ENCODE measurements around the gene THADA.

The THADA gene

DNA sequence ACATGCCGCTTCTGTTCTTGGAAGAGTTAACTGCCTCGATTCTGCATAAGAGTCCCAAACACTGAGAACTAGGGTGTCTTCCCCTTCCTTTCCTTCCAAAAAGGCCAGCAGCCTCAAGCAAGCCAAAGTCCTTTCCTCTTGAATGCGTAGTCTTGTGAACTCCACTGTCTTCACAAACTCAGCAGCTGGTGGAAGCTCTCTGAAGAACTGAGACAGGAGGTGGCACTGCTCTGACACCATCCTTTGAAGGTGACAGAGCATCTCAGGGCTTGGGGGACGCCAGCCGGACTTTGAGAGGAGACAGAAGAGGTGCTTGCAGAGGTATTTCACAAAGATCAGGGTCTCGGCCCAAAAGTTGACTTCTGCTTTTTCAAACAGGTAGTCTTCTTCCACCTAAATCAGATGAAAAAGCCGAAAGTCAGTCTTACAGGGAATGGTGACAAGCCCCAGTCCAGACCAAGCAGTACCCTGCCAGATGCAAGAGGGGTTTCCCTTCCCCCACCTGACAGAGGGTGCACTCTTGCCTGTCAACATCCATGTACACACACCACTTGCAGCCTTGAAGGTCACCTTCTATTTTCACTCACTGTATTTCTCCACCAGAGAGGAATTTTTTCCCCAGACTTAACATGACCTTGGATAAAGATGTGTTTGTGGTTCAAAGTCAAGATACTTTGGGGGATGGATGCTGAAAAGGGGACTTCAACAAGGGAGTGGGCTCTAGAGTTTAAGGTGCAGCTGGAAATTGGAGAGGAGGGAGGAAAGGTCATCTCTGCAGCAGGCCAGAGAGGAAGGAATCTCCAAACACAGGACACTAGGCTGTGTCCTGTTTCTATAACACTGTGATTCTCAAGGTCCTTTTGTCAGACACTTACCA, 364.6 kb downstream of the THADA start:
- FAIRE-seq (no peak), DNase-seq (ENCODE audit: insufficient read length, low spot score) (no peak)
- no peak for TF ChIP-seq CTCF (IDR thresholded peaks at IDR 0.05; ENCODE audit: insufficient read depth, missing control alignments)

- no peak for FAIRE-seq
- DNase-seq (ENCODE audit: insufficient read length, low spot score) = no peak
- no peak for TF ChIP-seq CTCF (IDR thresholded peaks at IDR 0.05; ENCODE audit: insufficient read depth, missing control alignments)
Measured at GRCh38 chr2:43230351-43230885, 365.4 kb downstream of the THADA start.

- DNase-seq (ENCODE audit: insufficient read length, low spot score) (no peak), FAIRE-seq (no peak)
- no peak for TF ChIP-seq CTCF (IDR thresholded peaks at IDR 0.05; ENCODE audit: insufficient read depth, missing control alignments)
Measured at GRCh38 chr2:43228756-43229659, 366.8 kb downstream of the THADA start.

- no peak for TF ChIP-seq CTCF (IDR thresholded peaks at IDR 0.05; ENCODE audit: insufficient read depth, missing control alignments)
- no peak for FAIRE-seq
Measured at GRCh38 chr2:43228321-43228751, 367.5 kb downstream of the THADA start.

DNA sequence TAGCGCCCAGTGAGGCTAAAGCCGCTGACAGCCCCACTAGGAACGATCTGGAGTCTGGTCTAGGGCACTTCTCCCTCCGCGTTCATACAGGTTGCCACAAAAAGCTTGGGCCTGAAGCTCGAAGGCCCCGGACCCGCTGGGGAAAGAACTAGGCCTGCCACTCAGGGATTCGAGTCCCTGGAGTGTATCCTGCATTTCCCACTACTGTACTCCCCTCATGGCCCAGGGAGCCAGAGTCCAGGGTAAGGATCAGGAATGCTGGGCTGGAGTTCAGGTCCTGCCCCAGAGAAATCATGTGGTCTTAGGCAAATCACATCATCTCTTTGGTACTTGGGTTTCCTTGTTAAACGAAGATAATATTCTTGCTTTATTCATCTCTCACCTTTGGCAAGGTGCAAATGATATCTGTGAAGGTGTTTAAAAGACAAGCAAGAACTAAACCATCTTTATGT, 368.0 kb downstream of the THADA start:
- FAIRE-seq = no peak
- TF ChIP-seq CTCF (IDR thresholded peaks at IDR 0.05; ENCODE audit: insufficient read depth, missing control alignments) = no peak
- DNase-seq (ENCODE audit: insufficient read length, low spot score) = no peak

More at GRCh38 chr2:43228321-43228751, 367.5 kb downstream of the THADA start:
- no peak for DNase-seq (ENCODE audit: insufficient read length, low spot score)

DNA sequence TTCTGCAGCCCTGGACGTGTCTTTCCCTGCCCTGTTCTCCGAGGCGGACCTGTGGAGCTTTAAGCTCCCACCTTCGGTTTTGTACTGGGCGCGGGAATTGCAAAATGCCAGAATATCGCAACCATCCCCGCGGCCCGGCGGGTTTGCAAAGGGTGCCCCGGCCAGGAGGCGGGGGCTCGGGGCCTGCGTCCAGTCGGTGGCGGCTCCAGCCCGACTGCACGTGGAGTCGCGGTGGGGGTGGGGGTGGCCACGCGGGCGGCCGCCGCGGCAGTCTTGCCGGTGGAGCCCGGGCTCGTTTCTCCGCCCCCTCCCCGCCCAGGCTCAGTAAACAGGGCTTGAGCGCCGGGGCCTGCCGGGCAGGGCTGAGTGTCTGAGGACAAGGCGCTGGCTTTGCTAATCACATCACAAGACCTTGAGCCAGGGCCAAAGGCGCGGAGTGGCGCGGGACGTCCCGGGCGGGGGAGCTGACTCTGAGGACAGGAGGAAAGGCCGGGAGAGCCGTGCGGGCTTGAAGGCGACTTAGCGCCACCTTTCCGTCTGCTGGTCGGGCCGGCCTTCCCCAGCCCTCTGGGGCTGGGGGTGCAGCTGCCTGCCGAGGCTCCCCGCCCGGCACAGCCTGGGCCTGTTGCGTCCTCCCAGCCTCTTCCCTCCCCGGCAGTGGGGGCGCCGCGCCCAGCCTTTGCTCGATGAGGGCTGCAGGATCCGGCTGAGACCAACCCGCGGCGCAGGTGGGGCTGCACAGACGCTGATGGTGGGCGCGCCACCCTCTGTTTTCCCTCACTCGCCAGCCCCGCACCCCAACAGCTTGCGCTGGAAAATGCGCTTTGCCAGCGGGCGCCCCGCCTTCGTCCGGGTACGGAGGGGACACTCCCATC, 368.6 kb downstream of the THADA start:
- no peak for TF ChIP-seq CTCF (IDR thresholded peaks at IDR 0.05; ENCODE audit: insufficient read depth, missing control alignments)
- DNase-seq (ENCODE audit: insufficient read length, low spot score) (no peak), FAIRE-seq (no peak)

Data from D721Med (cell line).